Brain microvascular endothelial cell (primary cell): ENCODE measurements around the gene TBCE.

ENCODE experiments used
- DNase-seq: peaks from one replicate; pipeline ENCODE4 v3.0.0-alpha.2; 2020
- H3K27ac ChIP-seq: fragments of 250-450 bp; sonication (Bioruptor Pico); 2 replicates; pipeline ENCODE4 v1.5.1; 2020; ENCODE audit warnings: mild to moderate bottlenecking, moderate library complexity
- H3K27me3 ChIP-seq: fragments of 250-450 bp; sonication (Bioruptor Pico); replicated peaks from 2 replicates; pipeline ENCODE4 v1.5.1; 2020; ENCODE audit warnings: mild to moderate bottlenecking
- H3K36me3 ChIP-seq: fragments of 250-450 bp; sonication (Bioruptor Pico); replicated peaks from 2 replicates; pipeline ENCODE4 v1.5.1; 2020; ENCODE audit warnings: mild to moderate bottlenecking
- H3K4me3 ChIP-seq: 2 replicates; pipeline ENCODE4 v1.5.1; 2011; ENCODE audit warnings: low read depth, mild to moderate bottlenecking, control low read depth, low read length, moderate library complexity
- CTCF ChIP-seq: IDR thresholded peaks from 2 replicates; pipeline ENCODE4 v1.5.1; 2011; ENCODE audit warnings: low read depth, mild to moderate bottlenecking, moderate library complexity, low read length, control low read depth, inconsistent platforms; ENCODE audit errors: missing control alignments
- in situ Hi-C: cut with HindIII; loops from 2 replicates; pipeline ENCODE4 v1.10.0; 2017; ENCODE audit warnings: low sequenced_read_pairs, low pct_ligation_motif_present

Gene TBCE

DNA sequence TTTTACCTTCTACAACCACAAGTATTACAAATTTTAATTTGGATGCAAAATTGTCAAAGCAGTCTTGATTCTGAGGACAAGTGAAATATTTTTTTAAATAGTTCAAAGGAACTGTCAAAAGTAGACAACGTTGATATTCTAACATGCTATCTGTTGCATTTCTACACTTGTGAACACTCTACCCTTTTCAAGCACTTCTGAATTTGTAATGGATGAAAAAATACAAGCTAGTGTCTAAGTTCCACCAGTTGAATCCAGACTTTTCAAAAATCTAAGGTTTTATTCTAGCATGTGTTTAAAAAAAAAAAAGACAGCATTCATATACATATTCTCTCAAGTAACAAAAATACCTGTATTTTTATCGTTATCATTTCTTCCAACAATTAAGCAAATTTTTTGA lies 41.4 kb upstream of the TBCE start:
- Histone ChIP-seq H3K27ac (no peak overlapping the region), H3K27me3 (no peaks in the 10 kb centered on the region), H3K4me3 (peak overlapping the region; percentile 94), H3K36me3 (peaks cover 2% of the 10 kb centered on the region)
- in situ Hi-C loops = no loop called here
- DNase-seq = no peak
- TF ChIP-seq CTCF = no peak

DNA sequence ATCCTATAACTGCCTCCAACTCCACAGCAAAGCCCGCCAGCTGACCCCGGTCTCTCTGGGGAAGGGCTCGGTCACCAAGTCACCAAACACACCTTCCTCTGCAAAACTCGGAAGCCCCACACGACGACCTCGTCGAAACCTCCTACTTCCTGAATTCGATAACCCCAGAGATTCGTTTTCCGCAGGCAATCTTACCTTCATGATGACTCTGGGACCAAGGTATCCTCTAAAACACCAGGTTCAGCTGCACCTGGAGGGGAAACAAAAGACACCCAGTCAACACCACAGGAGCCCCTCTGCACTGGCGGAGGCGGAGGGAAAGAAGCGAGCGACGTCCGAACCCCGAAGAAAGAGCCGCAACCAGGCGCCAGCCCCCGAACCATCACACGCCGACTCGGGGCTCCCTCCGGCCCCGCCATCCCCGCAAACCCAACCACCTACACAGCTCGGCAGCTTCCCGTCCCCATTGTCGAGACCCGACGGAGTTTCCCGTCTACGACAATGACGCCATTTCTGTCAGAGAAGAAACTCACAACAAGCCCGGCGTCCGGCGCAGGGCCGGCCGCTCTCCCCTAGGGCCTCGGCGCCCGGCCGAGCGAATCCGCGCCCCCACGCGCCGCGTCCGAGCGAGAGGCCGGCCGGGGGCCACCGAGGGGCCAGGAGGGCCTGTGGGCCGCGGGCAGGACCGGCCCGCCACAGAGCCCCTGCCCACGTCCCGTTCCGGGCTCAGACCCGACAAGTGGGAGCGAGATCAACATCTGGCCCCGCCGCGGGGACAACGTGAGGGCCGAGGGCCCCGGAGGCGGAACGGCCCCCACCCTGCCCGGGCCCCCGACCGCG lies 40.3 kb upstream of the TBCE start:
- in situ Hi-C loops = no loop called here
- Histone ChIP-seq H3K36me3 (peaks cover 2% of the 10 kb centered on the region), H3K27me3 (no peaks in the 10 kb centered on the region), H3K4me3 (peak overlapping the region; percentile 94), H3K27ac (peak overlapping the region; percentile 93)
- TF ChIP-seq CTCF = no peak
- DNase-seq = no peak

- Histone ChIP-seq H3K4me3 (peak within 1 kb of the TSS; percentile 94), H3K36me3 (no peaks in the 10 kb centered on the region), H3K27ac (peak within 1 kb of the TSS; percentile 96), H3K27me3 (no peaks in the 10 kb centered on the region)
- no peak for TF ChIP-seq CTCF
- in situ Hi-C loops = no loop called here
- DNase-seq = no peak
These were observed 39.5 kb upstream of the TBCE start, which contains the start of gene ARID4B for GRCh38 chr1:235327559-235328270. TSS of gene ARID4B (minus strand) at chr1:235328179. CDS start at chr1:235326919, 1,260 bp downstream.

DNA sequence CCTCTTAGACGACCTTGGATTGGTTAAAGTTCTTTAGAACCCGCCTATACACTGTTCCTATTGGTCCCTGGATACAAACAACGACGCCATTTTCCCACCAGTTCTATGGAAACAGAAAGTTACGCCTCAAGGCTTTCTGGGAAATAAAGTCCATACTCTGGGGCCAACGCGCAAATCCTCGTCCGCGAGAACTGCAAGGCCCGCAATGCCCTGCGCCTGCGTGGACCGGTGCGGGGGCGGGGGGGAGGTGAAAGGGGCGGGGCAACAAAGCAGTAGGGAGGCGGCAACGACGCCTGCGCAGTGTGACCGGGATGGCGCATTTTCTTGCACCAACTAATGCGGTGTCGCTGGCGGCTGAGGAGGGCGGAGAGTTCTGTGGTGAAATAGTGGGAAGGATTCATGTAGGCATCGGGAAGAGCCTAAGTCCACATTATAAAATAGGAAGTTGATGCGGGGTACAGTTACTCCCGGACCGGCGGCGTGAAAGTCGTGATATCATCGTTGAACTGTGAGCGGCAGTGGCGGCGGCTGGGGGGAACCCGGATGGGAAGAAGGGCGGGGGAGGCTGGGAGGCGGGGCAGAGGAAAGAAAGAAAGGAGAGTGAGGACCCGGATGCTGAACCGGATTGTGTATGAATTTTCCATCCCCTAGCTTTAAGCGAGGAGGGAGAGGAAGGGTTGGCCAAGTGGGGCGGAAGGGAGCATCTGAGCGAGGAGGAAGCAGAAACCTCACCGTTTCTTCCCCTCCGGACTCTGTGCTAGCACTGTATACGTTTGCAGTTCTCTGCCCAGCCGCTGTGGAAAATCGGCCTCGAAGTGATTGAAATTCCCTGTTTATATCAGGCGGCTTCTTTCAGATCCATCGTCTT lies 38.7 kb upstream of the TBCE start, which contains the start of gene GGPS1:
Gene GGPS1 (plus strand): TSS at position 300 of the 868 bp plus-strand sequence. CDS start 6,695 bp downstream, outside the sequence.
- H3K27me3 ChIP-seq = no peaks in the 10 kb centered on the region
- in situ Hi-C loops = no loop called here
- TF ChIP-seq CTCF = peak; percentile 22
- H3K4me3 ChIP-seq = peak within 1 kb of the TSS; percentile 94
- peak within 1 kb of the TSS; percentile 96 for H3K27ac ChIP-seq
- DNase-seq = peak; percentile 100
- no peaks in the 10 kb centered on the region for H3K36me3 ChIP-seq

DNA sequence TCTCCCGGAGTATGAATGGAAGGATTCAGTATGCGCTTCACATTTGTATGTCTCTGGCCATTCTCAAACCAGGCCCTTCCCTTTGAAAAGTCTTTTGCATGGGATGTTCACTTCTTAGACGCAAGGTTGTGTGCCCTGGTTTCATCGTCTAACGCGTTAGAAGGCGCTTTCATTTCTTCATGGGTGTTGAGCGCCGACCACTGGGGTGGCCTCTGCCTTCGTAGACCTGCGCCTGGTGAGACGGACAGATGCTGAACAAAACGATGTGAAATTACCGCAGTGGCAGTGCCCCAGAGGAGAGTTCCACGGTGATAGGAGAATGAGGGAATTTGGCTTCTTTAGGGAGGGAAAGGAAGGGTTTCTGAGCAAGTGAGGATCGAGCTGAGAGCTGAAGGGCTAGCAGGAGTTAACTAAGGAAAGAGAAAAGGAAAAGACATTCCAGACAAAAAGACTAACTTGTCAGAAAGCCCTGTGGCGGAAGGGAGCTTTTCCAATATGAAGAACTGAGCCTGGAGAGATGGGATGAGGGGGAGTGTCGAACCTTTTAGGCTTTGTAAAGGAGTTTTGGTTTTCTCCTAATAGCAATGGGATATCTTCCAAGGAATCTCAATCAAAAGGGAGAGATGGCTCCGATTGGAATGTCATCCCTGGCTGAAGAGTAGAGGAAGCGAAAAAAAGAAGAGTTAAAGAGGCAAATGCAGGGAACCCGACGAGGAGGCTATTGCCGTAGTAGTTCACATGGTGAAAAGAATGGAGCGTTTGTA lies 37.9 kb upstream of the TBCE start:
- Histone ChIP-seq H3K36me3 (no peaks in the 10 kb centered on the region), H3K27me3 (no peaks in the 10 kb centered on the region), H3K4me3 (peak overlapping the region; percentile 84), H3K27ac (peak overlapping the region; percentile 96)
- in situ Hi-C loops = no loop called here
- peak; percentile 51 for DNase-seq
- no peak for TF ChIP-seq CTCF
